GM21717 (cell line): ENCODE measurements around the gene LMF2.
"Not testable (repeated sequence)": the region's sequence is repeated elsewhere in the genome, so short reads cannot be mapped to it uniquely, and the experiment has no call there.

Source experiments
- ATAC-seq: cut with Tn5 transposase; IDR thresholded peaks from one replicate; pipeline ENCODE4 v1.9.1; 2021; ENCODE audit warnings: mild to moderate bottlenecking, moderate library complexity; ENCODE audit not compliant: unreplicated experiment

Gene LMF2

GRCh38 chr22:50536226-50536625 is 28.7 kb upstream of the LMF2 start:
- ATAC-seq = no peak

GRCh38 chr22:50535113-50535512 is 27.6 kb upstream of the LMF2 start:
- no peak for ATAC-seq

- not testable (repeated sequence) for ATAC-seq
These were observed 26.6 kb upstream of the LMF2 start for GRCh38 chr22:50533856-50534711.

- ATAC-seq = no peak
These were observed 25.6 kb upstream of the LMF2 start for GRCh38 chr22:50532824-50533796.

GRCh38 chr22:50531962-50532674 is 24.6 kb upstream of the LMF2 start:
- no peak for ATAC-seq

GRCh38 chr22:50531546-50531961 is 24.1 kb upstream of the LMF2 start:
- ATAC-seq = no peak

GRCh38 chr22:50530877-50531545 is 23.5 kb upstream of the LMF2 start:
- no peak for ATAC-seq

- no peak for ATAC-seq
These were observed 23.0 kb upstream of the LMF2 start for GRCh38 chr22:50530580-50530876.

- no peak for ATAC-seq
These were observed 22.5 kb upstream of the LMF2 start, which contains the start of gene TYMP for GRCh38 chr22:50529897-50530579. TSS of gene TYMP (minus strand) at chr22:50530012. CDS start at chr22:50529709, 303 bp downstream.

- no peak for ATAC-seq
These were observed 22.0 kb upstream of the LMF2 start for GRCh38 chr22:50529416-50529896.

GRCh38 chr22:50528682-50529415 is 21.3 kb upstream of the LMF2 start:
- no peak for ATAC-seq

- ATAC-seq = no peak
These were observed 20.6 kb upstream of the LMF2 start for GRCh38 chr22:50527921-50528681.

- ATAC-seq = peak; percentile 1
These were observed 19.6 kb upstream of the LMF2 start for GRCh38 chr22:50526834-50527801.

- ATAC-seq = peak; percentile 21
These were observed 18.8 kb upstream of the LMF2 start for GRCh38 chr22:50526108-50526833.

- ATAC-seq = no peak
These were observed 18.3 kb upstream of the LMF2 start for GRCh38 chr22:50525858-50526107.

- ATAC-seq = peak; percentile 34
These were observed 17.8 kb upstream of the LMF2 start, which contains the start of gene SCO2 for GRCh38 chr22:50525104-50525857. TSS of gene SCO2 (minus strand) at chr22:50525598. CDS start at chr22:50524411, 1,187 bp downstream.
